ENCODE results near the gene SSBP2. TPM values are rescaled to one million over a fixed set of nuclear protein-coding genes. Genes with fewer than 3 reads are reported as not detected.

The SSBP2 gene
- total RNA-seq, 1 donor: 15.5 TPM

GRCh38 chr5:81754621-81755020, 3.7 kb upstream of the SSBP2 start:
- no peak overlapping the region for H3K4me3 ChIP-seq (ENCODE audit: low read depth, low read length)
- DNase-seq (ENCODE audit: low read depth): no peak
- TF ChIP-seq CTCF (IDR thresholded peaks at IDR 0.05; ENCODE audit: insufficient read depth, low read depth, low read length): no peak

GRCh38 chr5:81753429-81753828, 2.5 kb upstream of the SSBP2 start:
- TF ChIP-seq CTCF (IDR thresholded peaks at IDR 0.05; ENCODE audit: insufficient read depth, low read depth, low read length): no peak
- no peak for DNase-seq (ENCODE audit: low read depth)
- no peak overlapping the region for H3K4me3 ChIP-seq (ENCODE audit: low read depth, low read length)

- TF ChIP-seq CTCF (IDR thresholded peaks at IDR 0.05; ENCODE audit: insufficient read depth, low read depth, low read length): no peak
- no peak for DNase-seq (ENCODE audit: low read depth)
Measured at GRCh38 chr5:81752644-81752963, 1.7 kb upstream of the SSBP2 start.

GRCh38 chr5:81751836-81752643, 1.1 kb upstream of the SSBP2 start:
- H3K4me3 ChIP-seq (ENCODE audit: low read depth, low read length): peak overlapping the region; percentile 52
- TF ChIP-seq CTCF (IDR thresholded peaks at IDR 0.05; ENCODE audit: insufficient read depth, low read depth, low read length): no peak
- DNase-seq (ENCODE audit: low read depth): peak; percentile 11

More at GRCh38 chr5:81752644-81752963, 1.7 kb upstream of the SSBP2 start:
- H3K4me3 ChIP-seq (ENCODE audit: low read depth, low read length): no peak overlapping the region

- TF ChIP-seq CTCF (IDR thresholded peaks at IDR 0.05; ENCODE audit: insufficient read depth, low read depth, low read length): no peak
- peak overlapping the region; percentile 81 for H3K4me3 ChIP-seq (ENCODE audit: low read depth, low read length)
- DNase-seq (ENCODE audit: low read depth): no peak
Measured at GRCh38 chr5:81750308-81751008, 439 bp downstream of the SSBP2 start.

GRCh38 chr5:81749561-81750307, 1.2 kb downstream of the SSBP2 start:
- TF ChIP-seq CTCF (IDR thresholded peaks at IDR 0.05; ENCODE audit: insufficient read depth, low read depth, low read length): no peak
- peak overlapping the region; percentile 81 for H3K4me3 ChIP-seq (ENCODE audit: low read depth, low read length)
- DNase-seq (ENCODE audit: low read depth): peak; percentile 18
